Keratinocyte (primary cell): ENCODE data around the gene NUDT3.
"Not testable (repeated sequence)": the region's sequence is repeated elsewhere in the genome, so short reads cannot be mapped to it uniquely, and the experiment has no call there.

Experiments used
- EZH2 ChIP-seq: IDR thresholded peaks from one replicate; pipeline ENCODE4 v1.6.1; 2012; ENCODE audit warnings: inconsistent platforms, mild to moderate bottlenecking, low read length, moderate library complexity
- TF ChIP-seq, protein P1 (sequence below), 3 experiments: IDR thresholded peaks in 1 of 3; conservative IDR thresholded peaks in 1 of 3; optimal IDR thresholded peaks in 1 of 3; 2 replicates in 2 of 3; 3 replicates in 1 of 3; pipeline versions ENCODE3 to v1.5.1; 2011; ENCODE audit warnings: low read length in 3 of 3, mild to moderate bottlenecking in 3 of 3, moderate library complexity in 2 of 3, control low read depth in 1 of 3, inconsistent platforms in 1 of 3; ENCODE audit not compliant: insufficient read depth in 2 of 3; ENCODE audit errors: extremely low read depth in 1 of 3

DNA sequence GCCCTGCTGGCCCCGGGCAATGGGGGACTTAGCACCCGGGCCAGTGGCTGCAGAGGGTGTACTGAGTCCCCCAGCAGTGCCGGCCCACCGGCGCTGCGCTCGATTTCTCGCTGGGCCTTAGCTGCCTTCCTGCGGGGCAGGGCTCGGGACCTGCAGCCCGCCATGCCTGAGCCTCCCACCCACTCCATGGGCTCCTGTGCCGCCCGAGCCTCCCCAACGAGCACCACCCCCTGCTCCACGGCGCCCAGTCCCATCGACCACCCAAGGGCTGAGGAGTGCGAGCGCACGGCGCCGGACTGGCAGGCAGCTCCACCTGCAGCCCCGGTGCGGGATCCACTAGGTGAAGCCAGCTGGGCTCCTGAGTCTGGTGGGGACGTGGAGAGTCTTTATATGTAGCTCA, 123.3 kb downstream of the NUDT3 start:
- TF ChIP-seq EZH2: not testable (repeated sequence)
- TF ChIP-seq, protein P1, sequence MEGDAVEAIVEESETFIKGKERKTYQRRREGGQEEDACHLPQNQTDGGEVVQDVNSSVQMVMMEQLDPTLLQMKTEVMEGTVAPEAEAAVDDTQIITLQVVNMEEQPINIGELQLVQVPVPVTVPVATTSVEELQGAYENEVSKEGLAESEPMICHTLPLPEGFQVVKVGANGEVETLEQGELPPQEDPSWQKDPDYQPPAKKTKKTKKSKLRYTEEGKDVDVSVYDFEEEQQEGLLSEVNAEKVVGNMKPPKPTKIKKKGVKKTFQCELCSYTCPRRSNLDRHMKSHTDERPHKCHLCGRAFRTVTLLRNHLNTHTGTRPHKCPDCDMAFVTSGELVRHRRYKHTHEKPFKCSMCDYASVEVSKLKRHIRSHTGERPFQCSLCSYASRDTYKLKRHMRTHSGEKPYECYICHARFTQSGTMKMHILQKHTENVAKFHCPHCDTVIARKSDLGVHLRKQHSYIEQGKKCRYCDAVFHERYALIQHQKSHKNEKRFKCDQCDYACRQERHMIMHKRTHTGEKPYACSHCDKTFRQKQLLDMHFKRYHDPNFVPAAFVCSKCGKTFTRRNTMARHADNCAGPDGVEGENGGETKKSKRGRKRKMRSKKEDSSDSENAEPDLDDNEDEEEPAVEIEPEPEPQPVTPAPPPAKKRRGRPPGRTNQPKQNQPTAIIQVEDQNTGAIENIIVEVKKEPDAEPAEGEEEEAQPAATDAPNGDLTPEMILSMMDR (optimal IDR thresholded peaks at IDR 0.05 in 1 of 3, IDR thresholded peaks at IDR 0.05 in 1 of 3, conservative IDR thresholded peaks at IDR 0.05 in 1 of 3; ENCODE audit: extremely low read depth in 1 of 3, insufficient read depth in 2 of 3, low read length in 3 of 3): not testable (repeated sequence)
